Osteoblast (primary cell): ENCODE data around the gene SIAH1. TPM values are rescaled to one million over a fixed set of nuclear protein-coding genes. Genes with fewer than 3 reads are reported as not detected.

Experiments
- DNase-seq: peaks from one replicate; pipeline ENCODE4 v3.0.0; 2011; ENCODE audit warnings: low spot score, mixed read lengths; ENCODE audit not compliant: insufficient read length; ENCODE audit errors: missing footprints
- H2AFZ ChIP-seq: 2 replicates; pipeline ENCODE4 v1.6.0; 2011; ENCODE audit warnings: mild to moderate bottlenecking, low read length
- H3K27ac ChIP-seq: 2 replicates; pipeline ENCODE4 v1.5.1; 2011; ENCODE audit warnings: mild to moderate bottlenecking, low read depth, low read length, moderate library complexity
- H3K27me3 ChIP-seq: 2 replicates; pipeline ENCODE4 v1.6.0; 2012; ENCODE audit warnings: mild to moderate bottlenecking, control low read depth, inconsistent platforms, low read length, moderate library complexity; ENCODE audit not compliant: insufficient read depth
- H3K36me3 ChIP-seq: 2 replicates; pipeline ENCODE4 v1.5.1; 2011; ENCODE audit warnings: mild to moderate bottlenecking, low read length, control low read depth, moderate library complexity; ENCODE audit not compliant: insufficient read depth
- H3K4me1 ChIP-seq: 2 replicates; pipeline ENCODE4 v1.5.1; 2011; ENCODE audit warnings: mild to moderate bottlenecking, low read length, control low read depth, moderate library complexity; ENCODE audit not compliant: insufficient read depth
- H3K4me2 ChIP-seq: 2 replicates; pipeline ENCODE4 v1.6.0; 2011; ENCODE audit warnings: mild to moderate bottlenecking, low read length; ENCODE audit not compliant: insufficient read depth
- H3K4me3 ChIP-seq: fragments of 200-600 bp; sonication (generic); 3 replicates; pipeline ENCODE4 v1.5.1; 2012; ENCODE audit warnings: mild to moderate bottlenecking, low read length, inconsistent platforms; ENCODE audit not compliant: insufficient read depth
- H3K79me2 ChIP-seq: 2 replicates; pipeline ENCODE4 v1.6.0; 2012; ENCODE audit warnings: mild to moderate bottlenecking, low read length, control low read depth, inconsistent platforms; ENCODE audit not compliant: insufficient read depth
- H3K9me3 ChIP-seq: 2 replicates; pipeline ENCODE4 v1.5.1; 2011; ENCODE audit warnings: low read depth, low read length, control low read depth
- H4K20me1 ChIP-seq: 2 replicates; pipeline ENCODE4 v1.6.0; 2012; ENCODE audit warnings: mild to moderate bottlenecking, low read length, control low read depth; ENCODE audit not compliant: insufficient read depth
- total RNA-seq: library from RNA; depleted of rRNA; stranded (reverse); fragments of >200 nt; gene quantifications from 2 replicates; pipeline ENCODE4 v1.2.3, GENCODE V29; 2012
- TF ChIP-seq, protein P1 (sequence below): IDR thresholded peaks from 2 replicates; pipeline ENCODE4 v1.5.1; 2011; ENCODE audit warnings: mild to moderate bottlenecking, low read depth, low read length, moderate library complexity; ENCODE audit errors: extremely low read depth

Gene SIAH1
- total RNA-seq, 1 donor, result 43.1 TPM

DNA sequence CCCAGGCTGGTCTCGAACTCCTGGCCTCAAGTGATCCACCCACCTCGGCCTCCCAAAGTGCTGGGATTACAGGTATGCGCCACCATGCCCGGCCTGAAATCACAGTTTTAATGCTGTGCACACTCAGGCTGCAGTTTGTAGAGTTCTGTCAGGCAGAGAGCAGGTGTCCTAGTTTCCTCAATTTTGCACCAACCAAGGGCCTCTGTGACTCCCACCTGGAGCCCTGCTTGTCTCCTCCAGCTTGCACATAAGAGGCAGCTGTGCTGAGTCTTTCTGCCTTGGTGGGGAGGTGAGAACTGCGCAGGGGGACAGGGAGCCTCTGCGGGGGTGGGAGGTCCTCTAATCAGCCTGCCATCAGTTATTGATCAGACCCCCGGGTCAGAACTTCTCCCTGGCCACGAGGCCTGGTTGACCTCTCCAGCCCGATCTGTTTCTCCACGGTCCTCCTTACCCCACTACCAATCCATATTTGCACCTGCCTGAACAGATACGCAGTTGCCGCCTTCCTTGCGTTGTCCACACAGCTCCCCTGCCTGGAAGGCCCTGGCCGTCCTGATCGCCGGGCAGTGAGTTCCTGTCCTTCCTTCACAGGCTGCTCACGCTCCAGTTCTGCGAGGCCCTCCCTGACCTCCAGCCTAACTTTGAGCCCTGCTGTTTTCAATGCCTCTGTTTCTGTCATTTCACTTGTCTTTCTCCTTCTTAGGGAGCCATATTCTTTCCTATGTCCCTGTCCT is 48.1 kb upstream of the SIAH1 start:
- Histone ChIP-seq H3K27me3 (no peaks in the 10 kb centered on the region), H3K4me1 (no peaks in the 10 kb centered on the region), H4K20me1 (no peaks in the 10 kb centered on the region), H3K36me3 (no peaks in the 10 kb centered on the region), H3K27ac (no peak overlapping the region), H3K4me2 (no peak overlapping the region), H2AFZ (no peak overlapping the region), H3K79me2 (no peaks in the 10 kb centered on the region), H3K4me3 (no peak overlapping the region), H3K9me3 (no peaks in the 10 kb centered on the region)
- TF ChIP-seq, protein P1, sequence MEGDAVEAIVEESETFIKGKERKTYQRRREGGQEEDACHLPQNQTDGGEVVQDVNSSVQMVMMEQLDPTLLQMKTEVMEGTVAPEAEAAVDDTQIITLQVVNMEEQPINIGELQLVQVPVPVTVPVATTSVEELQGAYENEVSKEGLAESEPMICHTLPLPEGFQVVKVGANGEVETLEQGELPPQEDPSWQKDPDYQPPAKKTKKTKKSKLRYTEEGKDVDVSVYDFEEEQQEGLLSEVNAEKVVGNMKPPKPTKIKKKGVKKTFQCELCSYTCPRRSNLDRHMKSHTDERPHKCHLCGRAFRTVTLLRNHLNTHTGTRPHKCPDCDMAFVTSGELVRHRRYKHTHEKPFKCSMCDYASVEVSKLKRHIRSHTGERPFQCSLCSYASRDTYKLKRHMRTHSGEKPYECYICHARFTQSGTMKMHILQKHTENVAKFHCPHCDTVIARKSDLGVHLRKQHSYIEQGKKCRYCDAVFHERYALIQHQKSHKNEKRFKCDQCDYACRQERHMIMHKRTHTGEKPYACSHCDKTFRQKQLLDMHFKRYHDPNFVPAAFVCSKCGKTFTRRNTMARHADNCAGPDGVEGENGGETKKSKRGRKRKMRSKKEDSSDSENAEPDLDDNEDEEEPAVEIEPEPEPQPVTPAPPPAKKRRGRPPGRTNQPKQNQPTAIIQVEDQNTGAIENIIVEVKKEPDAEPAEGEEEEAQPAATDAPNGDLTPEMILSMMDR, result no peak
- DNase-seq, result no peak

GRCh38 chr16:48432136-48432535 is 46.9 kb upstream of the SIAH1 start:
- no peaks in the 10 kb centered on the region for H3K9me3 ChIP-seq
- no peaks in the 10 kb centered on the region for H3K27me3 ChIP-seq
- H3K4me1 ChIP-seq, result no peaks in the 10 kb centered on the region
- DNase-seq, result no peak
- H2AFZ ChIP-seq, result no peak overlapping the region
- no peaks in the 10 kb centered on the region for H4K20me1 ChIP-seq
- H3K4me3 ChIP-seq, result no peak overlapping the region
- H3K27ac ChIP-seq, result no peak overlapping the region
- H3K4me2 ChIP-seq, result no peak overlapping the region
- H3K36me3 ChIP-seq, result no peaks in the 10 kb centered on the region
- TF ChIP-seq, protein P1, result no peak
- no peaks in the 10 kb centered on the region for H3K79me2 ChIP-seq

- H4K20me1 ChIP-seq, result no peaks in the 10 kb centered on the region
- peaks cover 5% of the 10 kb centered on the region for H3K4me1 ChIP-seq
- H3K79me2 ChIP-seq, result no peaks in the 10 kb centered on the region
- TF ChIP-seq, protein P1, result no peak
- H3K27ac ChIP-seq, result no peak overlapping the region
- DNase-seq, result no peak
- no peaks in the 10 kb centered on the region for H3K27me3 ChIP-seq
- H3K4me2 ChIP-seq, result no peak overlapping the region
- H3K36me3 ChIP-seq, result no peaks in the 10 kb centered on the region
- H3K4me3 ChIP-seq, result no peak overlapping the region
- H3K9me3 ChIP-seq, result no peaks in the 10 kb centered on the region
- H2AFZ ChIP-seq, result no peak overlapping the region
These were observed 45.7 kb upstream of the SIAH1 start for GRCh38 chr16:48430890-48431289.

DNA sequence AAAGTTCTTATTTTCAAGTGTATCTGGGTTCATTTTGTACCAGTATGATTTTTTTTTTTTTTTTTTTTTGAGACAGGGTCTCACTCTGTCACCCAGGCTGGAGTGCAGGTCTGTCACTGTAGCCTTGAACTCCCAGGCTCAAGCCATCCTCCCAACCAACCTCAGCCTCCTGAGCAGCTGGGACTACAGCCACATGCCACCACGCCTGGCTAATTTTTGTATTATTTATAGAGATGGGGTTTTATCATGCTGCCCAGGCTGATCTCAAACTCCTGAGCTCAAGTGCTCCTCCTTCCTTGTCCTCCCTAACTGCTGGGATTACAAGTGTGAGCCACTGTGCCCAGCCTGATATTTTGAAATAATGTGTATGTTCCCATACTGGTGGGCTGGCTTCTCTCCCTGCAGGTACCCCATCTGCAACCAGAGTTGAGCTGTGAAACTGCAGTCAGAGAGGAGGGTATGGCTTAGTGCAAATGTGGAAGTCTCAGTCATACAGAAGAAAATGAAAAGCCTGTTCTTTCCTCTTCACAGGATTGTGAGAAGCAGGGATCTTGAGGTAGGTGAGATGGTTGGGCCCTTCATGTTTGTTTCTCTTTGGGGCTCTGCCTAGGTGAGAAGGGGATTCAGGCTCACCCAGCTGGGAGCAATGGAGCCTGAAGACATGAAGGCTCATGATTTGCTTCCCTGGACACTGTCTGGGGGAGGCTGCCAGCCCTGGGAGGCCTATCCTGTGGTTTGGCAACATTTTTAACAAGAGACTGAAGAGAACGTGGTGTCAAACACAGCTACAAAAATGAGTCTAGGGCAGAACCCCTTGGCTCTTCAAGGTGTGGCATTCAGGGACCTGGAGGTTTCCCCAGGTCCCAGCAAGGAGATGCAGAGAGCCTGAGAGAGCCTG is 41.3 kb upstream of the SIAH1 start:
- Histone ChIP-seq H3K27ac (no peak overlapping the region), H3K9me3 (no peaks in the 10 kb centered on the region), H3K4me1 (peaks cover 5% of the 10 kb centered on the region), H3K27me3 (no peaks in the 10 kb centered on the region), H3K4me2 (no peak overlapping the region), H4K20me1 (no peaks in the 10 kb centered on the region), H3K4me3 (no peak overlapping the region), H3K36me3 (no peaks in the 10 kb centered on the region), H3K79me2 (no peaks in the 10 kb centered on the region), H2AFZ (no peak overlapping the region)
- TF ChIP-seq, protein P1, result no peak
- DNase-seq, result no peak
